ENCODE results near the gene RNF114. TPM values are rescaled to one million over a fixed set of nuclear protein-coding genes. Genes with fewer than 3 reads are reported as not detected.

The RNF114 gene
- total RNA-seq, 1 experiment from 2014 or later, result 88.1 TPM

GRCh38 chr20:49919461-49919860 lies 16.7 kb upstream of the RNF114 start:
- Mint-ChIP-seq H3K4me3 (no peak overlapping the region), H3K27ac (no peak overlapping the region), H3K27me3 (ENCODE audit: low read depth) (peaks cover 12% of the 10 kb centered on the region), H3K36me3 (no peaks in the 10 kb centered on the region), H3K4me1 (peaks cover 10% of the 10 kb centered on the region), H3K9me3 (0 out of 2 replicates have a peak, but pooled peaks cover 3% of the 10 kb centered on the region)
- ATAC-seq, result no peak
- ChIA-PET POLR2A (no interaction called here), CTCF (no interaction called here)
- DNase-seq (ENCODE audit: low spot score), result no peak
- TF ChIP-seq KAT7 (CRISPR knock-in tag; IDR thresholded peaks at IDR 0.05; ENCODE audit: borderline replicate concordance), result no peak
- no peak for TF ChIP-seq ZNF219 (CRISPR knock-in tag; IDR thresholded peaks at IDR 0.05; ENCODE audit: borderline replicate concordance)
- TF ChIP-seq ZNF138 (CRISPR knock-in tag; conservative IDR thresholded peaks at IDR 0.05), result no peak
- no peak for TF ChIP-seq SP1 (CRISPR knock-in tag; conservative IDR thresholded peaks at IDR 0.05)
- TF ChIP-seq EMX1 (CRISPR knock-in tag; IDR thresholded peaks at IDR 0.05), result no peak
- no peak for TF ChIP-seq ATF2 (CRISPR knock-in tag; IDR thresholded peaks at IDR 0.05; ENCODE audit: borderline replicate concordance, low read depth)
- TF ChIP-seq ELF4 (CRISPR knock-in tag; IDR thresholded peaks at IDR 0.05; ENCODE audit: low read depth), result no peak

GRCh38 chr20:49924247-49924646 lies 11.9 kb upstream of the RNF114 start:
- Mint-ChIP-seq H3K27me3 (ENCODE audit: low read depth) (peaks cover 6% of the 10 kb centered on the region), H3K36me3 (no peaks in the 10 kb centered on the region), H3K9me3 (peaks cover 9% of the 10 kb centered on the region), H3K4me1 (peaks cover 4% of the 10 kb centered on the region; the same call in 1 of the 2 replicates), H3K4me3 (no peak overlapping the region), H3K27ac (no peak overlapping the region)
- POLR2A ChIA-PET, result no interaction called here
- no peak for ATAC-seq
- DNase-seq (ENCODE audit: low spot score), result no peak
- CTCF ChIA-PET, result interaction anchor here (1.5 kb wide), 1 partner anchor 11 kb away, joined by 5 read pairs; the partner anchor contains the start of gene RNF114
- TF ChIP-seq ERG (CRISPR knock-in tag; IDR thresholded peaks at IDR 0.05), result no peak
- no peak for TF ChIP-seq OVOL2 (CRISPR knock-in tag; IDR thresholded peaks at IDR 0.05; ENCODE audit: borderline replicate concordance)
- TF ChIP-seq SMAD4 (CRISPR knock-in tag; IDR thresholded peaks at IDR 0.05), result no peak
- TF ChIP-seq USF1 (CRISPR knock-in tag; IDR thresholded peaks at IDR 0.05), result no peak
- no peak for TF ChIP-seq ZNF671 (CRISPR knock-in tag; IDR thresholded peaks at IDR 0.05)
- TF ChIP-seq IRF2 (CRISPR knock-in tag; IDR thresholded peaks at IDR 0.05; ENCODE audit: borderline replicate concordance, low read depth), result no peak
- no peak for TF ChIP-seq ZNF425 (CRISPR knock-in tag; conservative IDR thresholded peaks at IDR 0.05)
- no peak for TF ChIP-seq SP1 (CRISPR knock-in tag; conservative IDR thresholded peaks at IDR 0.05)
- no peak for TF ChIP-seq PRRX2 (CRISPR knock-in tag; IDR thresholded peaks at IDR 0.05)
- TF ChIP-seq STAT6 (CRISPR knock-in tag; conservative IDR thresholded peaks at IDR 0.05; ENCODE audit: low read depth), result no peak
- no peak for TF ChIP-seq ATF2 (CRISPR knock-in tag; IDR thresholded peaks at IDR 0.05; ENCODE audit: borderline replicate concordance, low read depth)
- no peak for TF ChIP-seq AR (CRISPR knock-in tag; IDR thresholded peaks at IDR 0.05)
